ENCODE data around the gene STPG3.
"Not testable (repeated sequence)": the region's sequence is repeated elsewhere in the genome, so short reads cannot be mapped to it uniquely, and the experiment has no call there.

The STPG3 gene

DNA sequence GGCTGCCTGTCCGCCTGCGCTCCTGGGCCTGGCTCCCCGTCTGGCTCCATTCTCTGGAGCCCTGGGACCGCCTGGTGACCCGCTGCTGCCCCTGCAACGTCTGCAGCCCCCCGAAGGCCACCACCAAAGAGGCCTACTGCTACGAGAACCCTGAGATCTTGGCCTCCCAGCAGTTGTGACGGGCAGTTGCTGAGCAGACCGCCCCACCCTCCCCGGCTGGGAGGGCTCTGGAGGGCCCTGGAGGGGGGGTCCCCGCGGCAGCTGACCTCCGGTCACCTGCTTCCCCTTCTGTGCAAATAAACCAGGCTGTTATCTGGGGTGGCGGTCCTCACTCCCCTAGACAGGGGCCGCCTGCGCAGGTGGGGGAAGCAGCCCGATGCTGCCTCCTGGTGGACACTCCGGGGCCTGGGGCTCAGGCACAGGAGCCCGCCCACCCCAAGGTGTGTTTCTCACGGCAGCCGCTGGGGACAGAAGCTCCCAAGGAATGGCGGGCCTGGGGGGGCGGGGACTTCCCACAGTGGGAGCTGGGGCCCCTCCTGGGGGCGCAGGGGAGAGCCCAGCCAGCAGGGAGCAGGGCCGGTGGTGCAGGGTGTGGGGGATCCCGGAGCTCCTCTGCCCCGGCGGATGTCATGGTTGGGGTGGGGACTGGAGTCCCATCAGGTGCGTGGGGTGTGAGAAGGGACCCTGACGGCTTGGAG is 14.7 kb upstream of the STPG3 start:
- H3K27me3 ChIP-seq: peaks cover 34% of the 10 kb centered on the region
- peak overlapping the region; percentile 71 for H3K27ac ChIP-seq
- H3K4me3 ChIP-seq (ENCODE audit: low read depth in 1 of 2, low read length in 1 of 2): peak overlapping the region; percentile 36 to 57
- H3K9me3 ChIP-seq: no peaks in the 10 kb centered on the region
- no peaks in the 10 kb centered on the region for H3K36me3 ChIP-seq
- TF ChIP-seq, protein P1, sequence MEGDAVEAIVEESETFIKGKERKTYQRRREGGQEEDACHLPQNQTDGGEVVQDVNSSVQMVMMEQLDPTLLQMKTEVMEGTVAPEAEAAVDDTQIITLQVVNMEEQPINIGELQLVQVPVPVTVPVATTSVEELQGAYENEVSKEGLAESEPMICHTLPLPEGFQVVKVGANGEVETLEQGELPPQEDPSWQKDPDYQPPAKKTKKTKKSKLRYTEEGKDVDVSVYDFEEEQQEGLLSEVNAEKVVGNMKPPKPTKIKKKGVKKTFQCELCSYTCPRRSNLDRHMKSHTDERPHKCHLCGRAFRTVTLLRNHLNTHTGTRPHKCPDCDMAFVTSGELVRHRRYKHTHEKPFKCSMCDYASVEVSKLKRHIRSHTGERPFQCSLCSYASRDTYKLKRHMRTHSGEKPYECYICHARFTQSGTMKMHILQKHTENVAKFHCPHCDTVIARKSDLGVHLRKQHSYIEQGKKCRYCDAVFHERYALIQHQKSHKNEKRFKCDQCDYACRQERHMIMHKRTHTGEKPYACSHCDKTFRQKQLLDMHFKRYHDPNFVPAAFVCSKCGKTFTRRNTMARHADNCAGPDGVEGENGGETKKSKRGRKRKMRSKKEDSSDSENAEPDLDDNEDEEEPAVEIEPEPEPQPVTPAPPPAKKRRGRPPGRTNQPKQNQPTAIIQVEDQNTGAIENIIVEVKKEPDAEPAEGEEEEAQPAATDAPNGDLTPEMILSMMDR (IDR thresholded peaks at IDR 0.05): peak; percentile 100
- H3K4me1 ChIP-seq (ENCODE audit: control insufficient read depth in 1 of 2, insufficient read depth in 1 of 2, low read depth in 1 of 2, low read length in 1 of 2): peaks cover 41 to 42% of the 10 kb centered on the region in 2 experiments

DNA sequence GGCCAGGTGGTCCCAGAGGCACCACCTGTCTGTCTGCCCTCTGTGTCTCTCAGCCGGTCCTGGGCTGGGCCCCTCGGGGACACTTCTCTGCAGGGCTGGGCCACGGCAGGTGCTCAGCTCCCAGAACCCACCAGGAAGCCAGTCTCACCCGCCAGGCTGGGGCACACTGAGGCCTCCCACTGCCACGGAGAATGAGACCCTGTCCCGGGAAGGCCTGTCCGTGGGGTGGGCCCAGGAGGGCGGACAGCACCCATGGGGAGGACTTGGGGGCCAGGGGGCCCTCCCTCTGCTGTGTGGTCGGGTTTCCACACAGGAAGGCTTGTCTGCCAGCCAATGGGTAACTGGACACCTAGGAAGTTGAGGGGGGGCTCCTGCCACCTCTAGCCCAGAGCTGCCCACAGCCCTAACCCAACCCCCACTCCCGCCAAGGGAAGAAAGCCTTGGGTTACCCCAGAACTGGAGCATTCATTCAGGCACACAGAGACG is 14.1 kb upstream of the STPG3 start:
- peaks cover 46% of the 10 kb centered on the region in 2 experiments for H3K4me1 ChIP-seq (ENCODE audit: control insufficient read depth in 1 of 2, insufficient read depth in 1 of 2, low read depth in 1 of 2, low read length in 1 of 2)

DNA sequence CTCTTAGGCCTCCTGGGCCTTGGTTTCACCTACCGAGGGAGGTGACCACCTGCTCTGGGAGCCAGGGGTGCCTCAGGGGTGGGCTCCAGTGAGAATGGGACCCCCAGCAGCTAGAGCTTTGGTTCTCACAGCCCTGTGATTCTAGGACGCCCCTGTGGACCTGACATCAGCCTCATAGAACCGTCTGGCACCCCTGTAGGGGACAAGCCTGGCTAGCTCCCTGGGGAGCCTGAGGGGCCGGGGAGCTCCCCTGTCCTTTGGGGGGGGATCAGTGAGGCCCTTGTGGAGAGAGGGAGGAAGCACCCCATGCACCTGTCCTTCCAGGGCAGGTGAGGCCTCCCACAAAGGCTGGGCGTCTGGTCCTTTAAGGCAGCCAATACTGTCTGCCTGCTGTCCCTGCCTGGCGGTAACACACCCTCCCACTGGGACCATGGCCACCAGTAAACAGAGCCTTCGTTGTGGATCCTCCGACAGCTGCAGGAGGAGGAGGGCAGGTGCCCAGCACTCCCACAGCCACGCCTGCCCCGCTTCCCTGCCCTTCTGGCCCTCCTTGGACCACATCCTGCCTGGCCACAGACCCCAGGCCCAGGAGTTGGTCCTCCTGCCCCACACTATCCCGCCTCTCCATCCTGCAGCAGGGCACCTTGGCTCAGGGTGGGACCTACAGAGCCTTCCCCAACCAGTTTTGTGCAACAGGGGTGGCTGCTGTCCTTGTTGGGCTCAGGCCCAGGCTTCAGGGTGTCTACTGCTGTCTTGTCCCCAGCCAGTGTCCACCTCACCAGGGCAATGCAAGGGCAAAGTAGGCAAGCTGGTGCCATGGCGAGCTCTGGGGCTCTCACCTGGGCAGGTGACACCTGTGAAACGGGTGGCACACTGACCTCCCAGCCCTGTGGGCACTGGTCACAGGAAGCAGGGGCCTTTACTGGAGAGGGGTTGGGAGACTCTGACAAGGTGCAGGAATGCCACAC is 13.0 kb upstream of the STPG3 start:
- peaks cover 30% of the 10 kb centered on the region for H3K27me3 ChIP-seq
- peaks cover 14% of the 10 kb centered on the region for H3K36me3 ChIP-seq
- no peak overlapping the region for H3K4me3 ChIP-seq (ENCODE audit: low read depth in 1 of 2, low read length in 1 of 2)
- peaks cover 57% of the 10 kb centered on the region in 2 experiments for H3K4me1 ChIP-seq (ENCODE audit: control insufficient read depth in 1 of 2, insufficient read depth in 1 of 2, low read depth in 1 of 2, low read length in 1 of 2)
- no peak overlapping the region for H3K27ac ChIP-seq
- H3K9me3 ChIP-seq: no peaks in the 10 kb centered on the region
- TF ChIP-seq, protein P1 (IDR thresholded peaks at IDR 0.05): no peak

More for the DNA sequence above, 14.1 kb upstream of the STPG3 start:
- TF ChIP-seq, protein P1 (IDR thresholded peaks at IDR 0.05): no peak
- Histone ChIP-seq H3K36me3 (peaks cover 3% of the 10 kb centered on the region), H3K27ac (peak overlapping the region; percentile 71), H3K27me3 (peaks cover 34% of the 10 kb centered on the region), H3K9me3 (no peaks in the 10 kb centered on the region), H3K4me3 (ENCODE audit: low read depth in 1 of 2, low read length in 1 of 2) (peak overlapping the region; percentile 36 to 57)

DNA sequence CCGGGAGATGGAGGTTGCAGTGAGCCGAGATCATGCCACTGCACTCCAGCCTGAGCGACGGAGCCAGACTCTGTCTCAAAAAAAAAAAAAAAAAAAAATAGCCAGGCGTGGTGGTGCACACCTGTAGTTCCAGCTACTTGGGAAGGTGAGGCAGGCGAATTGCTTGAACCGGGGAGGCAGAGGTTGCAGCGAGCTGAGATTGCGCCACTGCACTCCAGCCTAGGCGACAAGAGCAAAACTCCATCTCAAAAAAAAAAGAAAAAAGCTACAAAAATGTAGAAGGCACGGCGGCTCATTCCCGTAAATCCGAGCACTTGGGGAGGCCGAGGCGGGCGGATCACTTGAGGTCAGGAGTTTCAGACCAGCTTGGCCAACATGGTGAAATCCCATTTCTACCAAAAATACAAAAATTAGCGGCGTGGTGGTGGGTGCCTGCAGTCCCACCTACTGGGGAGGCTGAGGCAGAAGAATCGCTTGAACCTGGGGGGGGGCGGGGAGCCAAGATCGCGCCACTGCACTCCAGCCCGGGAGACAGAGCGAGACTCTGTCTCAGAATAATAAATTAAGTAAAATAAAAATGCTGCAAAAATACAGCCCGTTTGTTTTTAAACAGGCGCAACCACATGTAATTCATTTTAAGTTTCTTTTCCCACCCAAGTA is 11.4 kb upstream of the STPG3 start:
- peaks cover 14% of the 10 kb centered on the region for H3K27me3 ChIP-seq
- H3K27ac ChIP-seq: peak overlapping the region; percentile 96
- H3K36me3 ChIP-seq: peaks cover 23% of the 10 kb centered on the region
- H3K4me1 ChIP-seq (ENCODE audit: control insufficient read depth in 1 of 2, insufficient read depth in 1 of 2, low read depth in 1 of 2, low read length in 1 of 2): peaks cover 70% of the 10 kb centered on the region in 2 experiments
- peak overlapping the region; percentile 79 to 96 for H3K4me3 ChIP-seq (ENCODE audit: low read depth in 1 of 2, low read length in 1 of 2)
- not testable (repeated sequence) for H3K9me3 ChIP-seq

DNA sequence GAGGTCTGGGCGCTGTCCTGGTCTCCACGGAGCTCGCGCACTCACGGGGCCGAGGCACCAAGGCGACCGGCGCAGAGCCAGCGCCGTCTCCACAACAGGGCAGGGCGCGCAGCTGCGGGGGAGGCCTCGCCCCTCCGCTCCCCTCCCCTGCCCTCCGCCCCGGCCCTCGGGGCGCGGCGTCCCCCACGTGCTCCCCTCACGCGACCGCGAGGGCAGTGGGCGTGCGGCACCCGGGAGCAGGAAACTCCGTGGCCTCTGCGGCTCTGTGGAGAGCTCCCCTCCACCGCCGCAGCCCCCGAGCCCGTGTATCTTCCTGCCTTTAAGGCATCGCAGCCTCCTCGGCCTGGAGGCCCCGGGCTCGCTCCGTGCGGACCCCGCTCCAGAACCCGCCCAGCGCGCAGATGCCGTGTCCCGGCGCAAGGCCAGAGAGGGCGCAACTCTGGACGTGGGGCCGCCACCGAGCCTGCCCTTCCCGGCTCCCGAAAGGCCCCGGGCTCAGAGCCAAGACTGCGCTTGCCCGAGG is 10.7 kb upstream of the STPG3 start:
- peaks cover 23% of the 10 kb centered on the region for H3K36me3 ChIP-seq
- H3K9me3 ChIP-seq: no peaks in the 10 kb centered on the region
- H3K4me3 ChIP-seq (ENCODE audit: low read depth in 1 of 2, low read length in 1 of 2): peak overlapping the region; percentile 79 to 96
- peaks cover 7% of the 10 kb centered on the region for H3K27me3 ChIP-seq
- peak overlapping the region; percentile 96 for H3K27ac ChIP-seq
- TF ChIP-seq, protein P1 (IDR thresholded peaks at IDR 0.05): no peak
- peaks cover 70% of the 10 kb centered on the region in 2 experiments for H3K4me1 ChIP-seq (ENCODE audit: control insufficient read depth in 1 of 2, insufficient read depth in 1 of 2, low read depth in 1 of 2, low read length in 1 of 2)

Measured in neutrophil (primary cell).